CD4-positive, alpha-beta T cell treated with Interleukin-4 for 4 hours (primary cell): ENCODE results near the gene CDHR1.

ENCODE experiments used
- DNase-seq: peaks from one replicate; pipeline ENCODE4 v3.0.0-alpha.2; 2020

The CDHR1 gene

DNA sequence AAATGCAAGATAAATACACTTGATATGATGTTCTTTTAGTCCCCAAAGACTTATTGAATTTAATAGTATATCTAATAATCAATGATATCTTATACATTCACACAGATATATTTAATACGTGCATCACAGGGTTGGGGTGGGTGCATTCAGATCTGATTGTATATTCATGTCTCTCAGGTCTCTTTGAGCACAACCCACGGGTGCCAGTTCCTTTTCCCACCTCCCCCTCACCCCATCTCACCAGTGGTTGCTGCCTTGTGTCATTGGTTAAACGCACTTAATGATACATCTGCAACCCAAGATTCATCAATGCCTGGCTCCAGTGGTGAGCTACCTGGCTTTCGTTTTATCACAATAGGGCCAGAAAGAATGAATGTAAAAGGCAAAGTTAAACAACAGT is 40.8 kb downstream of the CDHR1 start:
- DNase-seq = no peak

DNA sequence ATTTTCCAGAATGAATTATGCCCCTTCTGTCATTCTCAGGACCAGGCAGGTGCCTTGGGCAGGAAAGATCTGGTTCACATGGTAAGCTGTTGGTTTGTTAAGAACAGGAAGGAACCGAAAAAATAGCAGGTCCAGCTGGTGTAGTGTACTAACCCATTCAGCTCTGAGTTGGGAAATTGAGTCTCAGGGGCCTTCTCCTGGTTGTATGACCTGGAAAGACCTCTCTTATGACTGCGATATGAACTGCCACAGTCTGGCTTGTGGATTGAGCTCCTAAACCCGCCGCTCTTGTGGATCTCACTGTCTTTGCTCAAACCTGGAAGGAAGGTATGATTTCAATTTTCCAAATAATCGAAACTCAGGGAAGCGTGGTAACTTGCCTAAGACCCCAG is 42.5 kb downstream of the CDHR1 start:
- DNase-seq = no peak

GRCh38 chr10:84237199-84238051 is 43.1 kb downstream of the CDHR1 start:
- DNase-seq = no peak

- DNase-seq = no peak
Observed at GRCh38 chr10:84238909-84239308, 44.6 kb downstream of the CDHR1 start.

- no peak for DNase-seq
Observed at GRCh38 chr10:84241185-84241790, 47.0 kb downstream of the CDHR1 start, which contains the start of gene LRIT1. Gene LRIT1, minus strand, starts transcription at chr10:84241546. Its CDS starts 107 bp downstream, at chr10:84241439.

GRCh38 chr10:84243759-84244158 is 49.4 kb downstream of the CDHR1 start:
- DNase-seq = no peak

DNA sequence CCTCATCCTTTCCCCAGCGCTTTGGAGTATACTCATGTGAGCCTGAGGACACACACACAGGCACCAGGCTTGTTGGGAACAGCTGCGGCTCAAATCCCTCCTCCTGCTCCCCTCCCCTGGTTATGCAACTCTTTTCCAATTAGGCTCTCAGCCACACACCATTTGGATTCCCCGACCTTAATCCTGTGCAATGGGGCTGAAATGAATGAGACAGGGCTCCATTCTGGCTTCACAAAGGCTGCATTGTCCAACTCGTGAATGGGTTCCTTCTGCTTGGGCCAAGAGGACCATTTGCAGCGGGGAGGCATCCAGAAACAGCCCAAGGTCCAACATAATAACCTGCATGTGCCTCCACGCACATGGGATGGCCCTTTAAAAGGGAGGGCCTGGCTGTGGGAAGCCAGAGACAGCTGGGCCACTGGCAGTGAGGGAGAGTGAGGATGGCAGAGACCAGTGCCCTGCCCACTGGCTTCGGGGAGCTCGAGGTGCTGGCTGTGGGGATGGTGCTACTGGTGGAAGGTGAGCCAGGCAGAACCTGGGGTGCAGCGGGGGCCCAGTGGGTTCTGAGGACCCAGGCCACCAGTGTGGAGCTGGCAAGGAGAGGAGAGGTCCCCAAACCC is 50.4 kb downstream of the CDHR1 start, which contains the start of gene RGR:
Gene RGR, plus strand, starts transcription at position 403 of the 620 bp plus-strand sequence. Its CDS starts 38 bp downstream, at position 441.
- no peak for DNase-seq

DNA sequence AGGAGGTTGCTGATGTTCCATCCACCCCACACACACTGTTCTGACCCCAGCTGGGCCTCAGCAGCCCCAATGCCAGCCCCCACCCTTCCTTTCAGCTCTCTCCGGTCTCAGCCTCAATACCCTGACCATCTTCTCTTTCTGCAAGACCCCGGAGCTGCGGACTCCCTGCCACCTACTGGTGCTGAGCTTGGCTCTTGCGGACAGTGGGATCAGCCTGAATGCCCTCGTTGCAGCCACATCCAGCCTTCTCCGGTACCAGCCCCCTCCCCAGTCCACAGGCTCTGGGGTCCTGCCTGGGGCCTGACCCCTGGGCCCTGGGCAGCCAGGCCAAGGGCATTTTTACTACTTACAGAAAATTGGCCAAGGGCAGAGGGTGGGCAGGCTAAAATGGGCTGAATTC is 53.2 kb downstream of the CDHR1 start:
- DNase-seq = no peak

DNA sequence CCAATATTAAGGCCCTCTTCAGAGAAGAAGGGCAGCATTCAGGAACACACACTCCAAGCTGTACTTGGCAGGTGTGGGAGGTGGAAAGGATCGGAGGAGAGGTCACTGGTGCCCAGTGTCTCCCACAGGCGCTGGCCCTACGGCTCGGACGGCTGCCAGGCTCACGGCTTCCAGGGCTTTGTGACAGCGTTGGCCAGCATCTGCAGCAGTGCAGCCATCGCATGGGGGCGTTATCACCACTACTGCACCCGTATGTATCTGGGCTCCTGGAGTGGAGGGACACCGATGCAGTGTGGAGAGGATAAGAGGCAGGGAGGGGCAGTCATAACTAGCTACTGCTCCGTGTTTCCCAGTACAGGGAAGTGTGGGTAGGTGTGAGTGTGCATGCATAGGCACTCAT is 54.5 kb downstream of the CDHR1 start:
- no peak for DNase-seq

DNA sequence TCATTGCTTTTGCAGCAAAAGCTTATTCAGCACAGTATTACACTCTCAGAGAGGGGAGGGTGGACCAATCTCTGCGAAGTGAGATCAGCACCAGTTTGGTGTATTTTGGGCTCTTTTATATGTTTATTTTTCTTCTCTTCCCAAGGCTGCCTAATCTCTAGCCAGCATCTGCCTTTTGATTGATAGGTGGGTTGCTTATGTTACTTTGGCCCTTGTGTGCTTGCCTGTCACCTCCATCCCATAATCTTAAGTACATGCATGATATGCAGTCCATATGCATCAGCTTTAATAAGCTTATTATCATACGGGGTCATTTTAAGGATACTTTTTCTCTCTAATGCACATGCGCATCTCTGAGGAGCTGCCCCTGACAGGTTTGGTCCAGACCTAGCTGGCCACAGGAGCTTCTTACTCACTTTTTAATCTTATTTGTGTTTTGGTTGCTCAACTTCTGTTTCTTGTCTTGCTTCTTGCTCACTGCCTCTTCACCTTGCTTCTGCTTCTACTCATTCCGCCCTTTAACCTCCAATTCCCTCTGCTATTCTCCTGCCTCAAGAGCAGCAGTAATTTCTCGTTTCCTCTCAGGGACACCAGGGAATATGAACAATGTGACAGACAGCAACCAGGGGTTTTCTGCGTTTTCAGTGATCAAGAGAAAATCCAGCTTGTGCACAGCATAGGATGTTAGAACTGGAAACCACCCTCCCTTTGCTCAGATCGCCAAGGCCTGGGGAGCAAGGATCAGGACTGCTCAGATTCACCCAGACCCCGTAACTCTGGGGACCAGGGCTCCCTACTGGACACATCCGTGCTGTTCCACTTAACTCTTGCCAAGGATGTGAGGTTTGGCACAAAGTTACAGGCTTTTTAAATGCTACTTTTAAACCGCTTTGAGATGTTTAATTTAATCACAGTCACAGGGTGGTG is 60.5 kb downstream of the CDHR1 start:
- no peak for DNase-seq

- no peak for DNase-seq
Observed at GRCh38 chr10:84256510-84257342, 62.4 kb downstream of the CDHR1 start.

- DNase-seq = no peak
Observed at GRCh38 chr10:84257343-84258020, 63.1 kb downstream of the CDHR1 start.

DNA sequence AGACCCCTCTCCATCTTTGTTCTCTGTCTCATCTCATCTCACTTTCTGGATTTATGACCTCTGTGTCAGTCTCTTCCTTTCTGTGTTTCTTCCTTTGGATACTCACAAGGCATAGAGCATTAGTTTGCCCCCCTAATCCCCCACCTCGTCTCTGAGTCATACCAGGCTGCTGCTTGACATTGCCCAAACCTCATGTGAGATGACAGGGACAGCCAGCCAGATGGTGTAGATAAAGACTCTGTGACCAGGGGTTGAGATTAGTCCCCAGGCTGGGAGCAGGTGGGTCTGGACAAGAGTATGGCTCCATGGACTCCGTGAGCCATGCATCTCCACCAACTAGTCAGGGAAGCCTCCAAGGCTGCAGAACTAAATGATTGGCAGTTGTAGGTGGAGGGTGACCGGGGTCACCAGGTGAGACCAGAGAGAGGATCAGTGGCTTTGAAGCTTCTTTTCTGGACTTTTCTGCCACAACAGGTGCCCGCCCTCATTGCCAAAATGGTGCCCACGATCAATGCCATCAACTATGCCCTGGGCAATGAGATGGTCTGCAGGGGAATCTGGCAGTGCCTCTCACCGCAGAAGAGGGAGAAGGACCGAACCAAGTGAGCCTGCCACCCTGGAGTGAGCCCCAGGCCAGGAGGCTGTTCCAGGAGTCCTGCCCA is 63.8 kb downstream of the CDHR1 start:
- DNase-seq = no peak

DNA sequence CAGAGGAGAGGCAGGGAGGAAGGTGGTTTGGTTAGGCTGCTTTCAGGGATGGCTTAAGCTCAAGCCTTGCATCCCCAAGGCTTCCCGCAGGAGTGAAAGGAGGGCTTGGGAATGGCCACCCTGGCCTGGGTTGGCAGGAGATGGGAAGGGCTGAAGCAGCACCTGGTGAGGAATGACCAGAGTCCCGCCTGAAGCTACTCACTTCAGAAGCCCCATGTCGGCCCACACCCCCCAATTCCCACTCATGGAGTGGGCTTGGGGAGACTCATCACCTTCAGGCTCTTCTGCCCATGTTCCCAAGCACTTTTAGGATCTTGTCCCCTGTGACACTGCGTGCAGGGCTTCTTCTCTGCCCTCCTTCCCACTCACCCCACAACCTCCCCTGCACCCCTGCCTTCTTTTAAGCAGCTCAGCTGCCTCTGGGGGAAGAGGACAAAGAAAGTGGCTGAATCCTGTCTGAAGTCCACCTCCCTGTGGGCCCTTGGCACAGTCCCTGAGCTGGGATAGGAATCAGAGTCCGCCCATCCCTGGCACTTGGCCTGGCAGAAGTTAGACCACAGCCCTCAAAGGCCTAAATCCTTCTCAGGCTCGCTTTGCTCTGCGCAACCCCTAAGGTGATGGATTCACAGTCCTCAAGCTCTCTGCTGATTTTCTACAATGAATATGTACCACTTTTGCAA is 67.0 kb downstream of the CDHR1 start:
- no peak for DNase-seq

- DNase-seq = no peak
Observed at GRCh38 chr10:84262190-84262956, 68.0 kb downstream of the CDHR1 start.

GRCh38 chr10:84263716-84264115 is 69.4 kb downstream of the CDHR1 start:
- DNase-seq = no peak

DNA sequence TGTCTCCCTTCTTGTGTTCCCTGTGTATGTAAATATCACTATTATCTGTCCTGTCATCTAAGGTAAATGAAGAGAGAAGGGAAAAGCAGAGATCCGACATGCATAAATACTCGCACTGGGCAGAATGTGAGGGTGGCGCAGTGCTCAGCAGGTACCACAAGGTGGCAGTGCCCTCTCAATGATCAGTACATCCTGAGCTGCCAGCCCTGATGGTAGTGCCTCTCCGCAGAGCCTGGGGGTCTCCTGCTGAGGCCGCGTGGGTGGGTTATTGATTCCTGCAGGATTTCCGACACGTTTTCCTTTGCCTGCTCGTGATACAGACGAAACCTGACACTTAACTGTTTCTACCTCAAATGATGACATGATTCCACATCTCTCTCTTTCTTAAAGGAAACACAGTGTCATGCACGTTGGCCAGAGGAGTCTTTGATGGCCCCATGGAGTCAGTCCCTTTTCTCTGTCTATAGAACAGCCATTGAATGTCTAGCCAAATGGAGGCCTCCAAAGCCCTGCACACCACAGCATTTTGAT is 70.3 kb downstream of the CDHR1 start:
- peak; percentile 59 for DNase-seq

DNA sequence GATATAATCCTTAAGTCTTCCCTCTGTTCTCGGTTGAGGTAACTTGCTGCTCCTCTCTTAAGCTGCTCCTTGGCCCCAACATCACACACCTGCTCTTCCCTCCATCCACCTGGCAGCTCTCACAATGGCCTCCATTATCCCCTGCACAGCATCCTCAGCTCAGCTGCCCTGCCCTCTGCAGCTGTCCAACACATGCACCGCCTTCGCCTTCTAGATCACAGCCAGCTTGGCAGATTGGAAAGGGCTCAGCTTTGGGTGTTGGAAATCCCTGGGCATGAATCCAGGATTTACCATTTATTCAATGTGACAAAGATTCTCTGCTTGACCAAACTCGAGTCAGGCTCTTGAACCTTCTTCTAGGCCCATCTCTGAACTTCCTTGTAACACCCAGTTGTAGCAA is 71.1 kb downstream of the CDHR1 start:
- no peak for DNase-seq
